ENCODE measurements around the gene ARHGEF3.
"Not testable (repeated sequence)": the region's sequence is repeated elsewhere in the genome, so short reads cannot be mapped to it uniquely, and the experiment has no call there.

Gene ARHGEF3

DNA sequence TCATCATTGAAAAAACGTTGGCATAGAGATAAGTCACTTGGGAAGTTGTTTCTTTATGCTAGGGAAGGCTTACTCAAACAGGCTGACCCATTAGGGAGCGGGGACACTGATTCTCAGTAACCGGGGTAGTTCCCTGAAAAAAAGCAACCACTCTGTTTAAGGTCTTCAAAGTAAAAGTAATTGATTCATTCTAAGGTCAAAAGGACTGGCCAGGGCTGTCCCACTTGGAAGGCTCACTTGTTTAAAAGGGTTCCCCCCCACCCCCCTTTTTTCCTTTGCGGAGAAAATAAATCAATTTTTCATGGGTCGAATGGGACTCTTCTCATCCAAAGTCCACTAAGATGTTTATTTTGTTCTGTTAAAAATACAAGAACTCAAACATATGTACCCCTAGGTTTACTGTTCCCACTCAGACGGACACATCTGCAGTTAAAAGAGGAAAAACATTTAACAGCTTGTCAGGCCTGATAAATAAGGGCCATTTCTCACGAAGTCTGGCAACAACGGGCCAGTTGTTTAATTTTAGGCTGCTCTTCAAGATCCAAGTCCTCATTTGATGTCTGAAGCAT is 53.0 kb downstream of the ARHGEF3 start:
- no peak for FAIRE-seq
- no peak for DNase-seq (ENCODE audit: insufficient read length, low spot score)

DNA sequence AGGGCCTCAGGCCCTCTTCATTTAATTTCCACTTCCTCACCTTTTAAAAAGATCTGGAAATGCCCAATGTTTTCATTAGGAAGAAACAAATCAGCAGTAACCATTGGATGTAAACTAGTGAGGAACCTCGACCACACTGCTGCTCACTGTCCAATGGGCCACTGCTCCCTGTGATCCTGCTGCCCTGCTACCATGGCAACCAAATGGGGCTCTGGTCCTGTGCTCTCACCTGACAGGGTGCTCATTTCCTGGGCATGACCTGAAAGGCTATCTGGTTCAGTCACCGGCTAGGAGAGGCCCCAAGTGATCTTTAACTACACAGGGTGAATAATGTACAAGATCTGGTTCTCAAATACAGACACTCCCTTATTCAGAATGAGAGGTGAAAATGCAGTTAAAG is 54.6 kb downstream of the ARHGEF3 start:
- no peak for FAIRE-seq

DNA sequence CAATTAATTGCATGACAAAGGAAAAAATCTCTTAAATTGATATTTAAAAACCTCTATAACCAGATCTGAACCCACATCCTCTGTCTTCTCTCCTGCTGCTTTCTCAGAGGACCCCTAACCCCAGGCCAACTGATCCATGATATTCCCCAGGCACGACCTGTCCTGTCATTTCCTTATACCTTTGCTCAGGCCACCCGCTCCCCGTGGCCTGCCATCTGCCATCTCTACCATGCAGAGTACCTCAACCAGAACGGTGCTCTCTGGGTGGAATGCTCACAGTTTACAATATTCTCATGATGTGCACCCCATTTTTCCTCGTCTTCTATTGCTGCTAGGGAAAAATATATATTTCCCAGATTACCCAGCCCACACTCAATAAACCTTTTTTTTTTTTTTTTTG is 57.7 kb downstream of the ARHGEF3 start:
- FAIRE-seq, result no peak
- no peak for DNase-seq (ENCODE audit: insufficient read length, low spot score)

More for the DNA sequence above, 54.6 kb downstream of the ARHGEF3 start:
- DNase-seq (ENCODE audit: insufficient read length, low spot score), result no peak

DNA sequence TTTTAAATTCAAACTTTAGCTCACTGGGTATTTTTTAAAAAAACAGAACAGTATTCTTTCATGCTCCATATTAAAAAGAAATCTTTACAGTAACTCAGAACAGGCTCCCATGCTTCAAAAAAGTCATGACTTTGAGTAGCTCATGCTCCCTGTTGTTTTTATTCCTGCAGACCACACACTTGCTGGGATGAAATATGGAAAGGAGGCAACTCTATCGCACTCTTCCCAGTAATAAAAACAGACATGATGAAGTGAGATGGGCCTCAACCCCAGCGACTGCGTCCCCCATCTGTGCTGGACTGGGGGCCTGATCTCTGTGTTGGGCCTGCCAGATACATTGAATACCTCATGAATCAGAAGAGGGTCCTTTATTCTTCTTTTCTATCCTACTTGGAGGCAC is 58.9 kb downstream of the ARHGEF3 start:
- FAIRE-seq, result no peak

DNA sequence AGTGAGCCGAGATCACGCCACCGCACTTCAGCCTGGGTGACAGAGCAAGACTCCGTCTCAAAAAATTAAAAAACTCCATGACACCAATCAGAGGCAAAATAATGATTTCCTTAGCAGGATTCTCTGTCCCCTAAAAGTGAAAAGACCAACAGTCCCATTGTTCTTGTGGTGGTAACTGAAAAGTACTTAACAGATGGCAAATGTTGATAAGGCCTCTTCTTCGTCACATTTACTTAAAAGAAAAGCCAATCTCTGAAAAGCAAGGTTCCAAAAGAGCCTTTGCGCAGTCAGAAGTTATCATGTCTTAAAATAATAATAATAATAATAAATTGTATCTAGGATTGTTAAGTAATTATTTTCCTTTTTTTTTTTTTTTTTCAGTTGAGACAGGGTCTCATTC is 62.7 kb downstream of the ARHGEF3 start:
- no peak for FAIRE-seq
- DNase-seq (ENCODE audit: insufficient read length, low spot score), result no peak

More for the DNA sequence above, 58.9 kb downstream of the ARHGEF3 start:
- no peak for DNase-seq (ENCODE audit: insufficient read length, low spot score)

DNA sequence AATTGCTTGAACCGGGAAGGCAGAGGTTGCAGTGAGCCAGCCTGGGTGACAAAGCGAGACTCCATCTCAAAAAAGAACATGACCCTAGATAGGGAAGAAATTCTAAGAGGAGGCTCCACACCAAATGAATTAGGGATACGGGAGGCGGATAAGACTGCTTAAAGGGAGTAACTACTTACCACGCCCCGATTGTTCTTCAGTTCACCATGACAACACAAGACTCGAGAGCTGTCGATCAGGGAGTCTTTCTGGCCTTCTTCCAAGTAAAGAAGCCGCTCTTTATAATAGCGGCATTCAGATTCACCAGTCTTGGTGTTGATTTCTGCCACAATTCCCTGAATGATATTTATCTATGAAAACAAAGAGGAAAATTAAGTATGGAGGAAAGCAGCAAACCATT is 64.7 kb downstream of the ARHGEF3 start:
- FAIRE-seq, result no peak
- DNase-seq (ENCODE audit: insufficient read length, low spot score), result no peak

DNA sequence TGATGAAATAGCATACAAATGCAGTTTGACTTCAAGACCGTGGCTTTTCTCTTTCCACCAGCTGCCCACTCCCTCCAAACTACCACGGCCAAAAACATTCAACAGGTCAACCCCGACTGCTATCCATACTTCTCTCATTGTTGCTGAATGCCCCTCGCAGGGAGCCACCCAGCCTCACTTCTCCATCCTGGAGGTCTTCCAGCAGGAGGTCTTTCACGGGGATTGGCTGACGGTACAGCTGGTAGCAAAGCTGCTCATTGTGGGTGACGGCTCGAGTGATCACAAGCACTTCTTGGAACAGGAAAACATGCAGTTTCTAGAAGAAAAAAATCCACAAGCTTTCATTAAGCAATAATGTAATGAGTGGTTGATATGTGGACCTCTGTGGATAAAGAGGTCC is 69.6 kb downstream of the ARHGEF3 start:
- FAIRE-seq, result no peak
- DNase-seq (ENCODE audit: insufficient read length, low spot score), result no peak

DNA sequence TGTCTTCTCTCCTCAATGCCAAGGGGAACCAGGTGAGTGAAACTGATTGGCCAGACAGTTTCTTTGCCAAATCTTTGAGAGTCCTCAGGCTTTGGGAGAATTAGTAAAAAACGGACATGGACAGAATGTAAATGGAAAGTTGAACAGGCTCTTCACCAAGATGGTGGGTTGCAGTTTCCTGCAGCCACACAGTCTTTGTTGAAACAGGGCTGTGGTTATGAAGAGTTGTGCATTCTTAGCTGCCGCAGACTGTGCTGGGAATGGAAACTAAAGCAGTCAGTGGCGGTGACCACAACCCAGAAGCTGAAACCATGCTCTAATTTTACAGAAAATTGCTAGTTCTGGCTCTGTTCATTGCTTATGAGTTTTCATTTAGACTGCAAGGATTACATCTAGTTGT is 76.6 kb downstream of the ARHGEF3 start:
- peak; percentile 67 for DNase-seq (ENCODE audit: insufficient read length, low spot score)
- peak; percentile 100 for FAIRE-seq

DNA sequence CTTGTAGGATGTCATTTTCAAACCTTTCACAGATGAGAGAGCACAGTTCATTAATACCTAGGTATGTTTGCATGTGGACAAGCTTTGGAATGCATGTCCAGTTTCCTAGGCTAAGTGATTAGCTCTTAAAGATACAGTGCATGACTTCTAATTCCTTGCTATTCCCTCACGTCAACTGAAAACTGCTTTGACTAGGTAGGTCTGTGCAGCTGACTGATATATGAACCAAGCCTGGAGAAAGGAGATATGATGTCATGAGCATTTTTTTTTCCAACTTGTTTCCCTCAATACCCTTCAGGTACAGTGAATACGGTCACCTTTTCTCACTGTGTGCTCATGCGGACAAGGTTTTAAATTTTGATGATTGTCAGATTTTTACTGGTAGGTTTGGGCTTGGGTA is 77.1 kb downstream of the ARHGEF3 start:
- DNase-seq (ENCODE audit: insufficient read length, low spot score), result no peak
- no peak for FAIRE-seq

DNA sequence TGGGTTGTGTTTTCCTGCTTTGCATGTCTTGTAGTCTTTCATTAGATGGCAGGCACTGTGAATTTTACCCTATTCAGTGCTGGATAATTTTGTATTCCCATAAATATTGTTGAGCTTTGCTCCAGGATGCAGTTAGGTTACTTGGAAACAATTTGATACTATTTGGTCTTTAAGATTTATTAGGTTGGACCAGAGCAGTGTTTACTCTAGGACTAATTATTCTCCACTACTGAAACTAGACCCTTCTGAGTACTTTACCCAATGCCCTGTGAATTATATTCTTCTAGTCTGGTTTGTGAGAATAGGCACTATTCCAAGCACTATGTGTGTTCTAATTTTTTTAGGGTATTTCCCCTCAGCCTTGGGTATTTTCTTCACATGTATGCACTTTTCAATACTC is 80.9 kb downstream of the ARHGEF3 start:
- DNase-seq (ENCODE audit: insufficient read length, low spot score) (no peak), FAIRE-seq (no peak)

DNA sequence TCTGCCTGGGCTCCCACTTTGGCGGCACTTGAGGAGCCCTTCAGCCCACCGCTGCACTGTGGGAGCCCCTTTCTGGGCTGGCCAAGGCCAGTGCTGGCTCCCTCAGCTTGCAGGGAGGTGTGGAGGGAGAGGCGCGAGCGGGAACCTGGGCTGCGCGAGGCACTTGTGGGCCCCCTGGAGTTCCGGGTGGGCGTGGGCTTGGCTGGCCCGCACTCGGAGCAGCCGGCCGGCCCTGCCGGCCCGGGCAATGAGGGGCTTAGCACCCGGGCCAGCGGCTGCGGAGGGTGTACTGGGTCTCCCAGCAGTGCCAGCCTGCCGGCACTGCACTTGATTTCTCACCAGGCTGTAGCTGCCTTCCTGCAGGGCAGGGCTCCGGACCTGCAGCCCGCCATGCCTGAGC is 82.9 kb downstream of the ARHGEF3 start:
- not testable (repeated sequence) for DNase-seq (ENCODE audit: insufficient read length, low spot score); FAIRE-seq

DNA sequence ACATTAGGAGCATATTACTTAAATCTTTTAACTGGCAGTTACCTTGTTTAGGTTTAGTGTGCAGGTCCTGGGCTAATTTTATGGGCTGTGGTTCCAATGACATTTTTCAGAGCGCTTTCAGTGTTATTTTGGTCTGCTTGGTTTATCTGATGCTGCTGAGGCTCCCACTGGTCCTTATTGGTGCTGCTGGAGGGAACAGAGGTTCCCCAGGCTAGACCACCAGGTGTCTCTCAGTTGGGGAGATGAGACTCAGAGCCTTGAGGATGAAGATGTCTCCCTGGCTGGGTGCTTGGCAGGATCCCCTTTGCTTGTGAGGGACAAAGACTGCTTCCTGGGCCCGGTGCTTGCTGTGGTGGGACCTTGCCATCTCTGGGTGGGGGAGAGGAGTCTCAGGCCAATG is 90.4 kb downstream of the ARHGEF3 start:
- no peak for FAIRE-seq
- DNase-seq (ENCODE audit: insufficient read length, low spot score), result no peak

DNA sequence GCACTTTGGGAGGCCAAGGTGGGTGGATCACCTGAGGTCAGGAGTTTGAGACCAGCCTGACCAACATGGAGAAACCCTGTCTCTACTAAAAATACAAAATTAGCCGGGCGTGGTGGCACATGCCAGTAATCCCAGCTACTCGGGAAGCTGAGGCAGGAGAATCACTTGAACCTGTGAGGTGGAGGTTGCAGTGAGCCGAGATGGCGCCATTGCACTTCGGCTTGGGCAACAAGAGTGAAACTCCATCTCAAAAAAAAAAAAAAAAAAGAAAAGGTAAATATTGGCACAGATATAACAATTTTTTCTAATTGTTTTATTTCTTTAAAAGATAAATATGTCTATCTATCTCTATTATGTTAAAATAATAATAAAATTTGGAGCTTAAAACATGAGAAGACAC is 94.3 kb downstream of the ARHGEF3 start:
- not testable (repeated sequence) for FAIRE-seq

DNA sequence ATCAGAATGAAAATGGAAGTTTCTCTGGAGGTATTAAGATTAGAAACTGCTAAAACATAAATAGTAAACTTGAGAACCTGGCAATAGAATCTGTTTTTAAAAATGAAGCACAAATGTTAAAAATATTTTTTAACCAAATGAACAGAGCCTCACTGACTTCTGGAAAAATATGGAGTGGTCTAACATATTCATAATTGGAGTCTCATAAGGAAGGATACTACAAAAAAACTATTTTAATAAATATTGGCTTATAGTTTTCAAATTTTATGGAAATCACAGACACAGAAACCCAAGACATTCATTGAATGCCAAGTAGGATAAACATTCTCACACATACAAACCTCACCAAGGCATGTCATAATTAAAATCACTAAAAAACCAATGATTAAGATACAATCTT is 95.1 kb downstream of the ARHGEF3 start:
- no peak for FAIRE-seq
- no peak for DNase-seq (ENCODE audit: insufficient read length, low spot score)

More for the DNA sequence above, 94.3 kb downstream of the ARHGEF3 start:
- DNase-seq (ENCODE audit: insufficient read length, low spot score), result not testable (repeated sequence)

DNA sequence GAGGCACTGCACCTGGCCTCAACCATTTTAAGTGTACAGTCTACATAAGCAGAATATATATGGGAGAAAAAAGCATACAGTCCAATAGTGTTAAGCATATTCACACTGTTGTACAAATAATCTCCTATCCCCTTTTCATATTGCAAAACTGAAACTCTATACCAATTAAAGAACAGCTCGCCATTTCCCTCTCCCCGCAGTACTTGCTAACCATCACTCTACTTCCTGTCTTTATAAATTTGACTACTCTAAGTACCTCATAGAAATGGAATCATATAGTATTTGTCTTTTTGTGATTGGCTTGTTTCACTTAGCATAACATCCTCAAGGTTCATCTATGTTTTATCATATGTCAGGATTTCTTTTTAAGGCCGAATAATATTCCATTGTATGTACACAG is 97.0 kb downstream of the ARHGEF3 start:
- FAIRE-seq, result no peak

DNA sequence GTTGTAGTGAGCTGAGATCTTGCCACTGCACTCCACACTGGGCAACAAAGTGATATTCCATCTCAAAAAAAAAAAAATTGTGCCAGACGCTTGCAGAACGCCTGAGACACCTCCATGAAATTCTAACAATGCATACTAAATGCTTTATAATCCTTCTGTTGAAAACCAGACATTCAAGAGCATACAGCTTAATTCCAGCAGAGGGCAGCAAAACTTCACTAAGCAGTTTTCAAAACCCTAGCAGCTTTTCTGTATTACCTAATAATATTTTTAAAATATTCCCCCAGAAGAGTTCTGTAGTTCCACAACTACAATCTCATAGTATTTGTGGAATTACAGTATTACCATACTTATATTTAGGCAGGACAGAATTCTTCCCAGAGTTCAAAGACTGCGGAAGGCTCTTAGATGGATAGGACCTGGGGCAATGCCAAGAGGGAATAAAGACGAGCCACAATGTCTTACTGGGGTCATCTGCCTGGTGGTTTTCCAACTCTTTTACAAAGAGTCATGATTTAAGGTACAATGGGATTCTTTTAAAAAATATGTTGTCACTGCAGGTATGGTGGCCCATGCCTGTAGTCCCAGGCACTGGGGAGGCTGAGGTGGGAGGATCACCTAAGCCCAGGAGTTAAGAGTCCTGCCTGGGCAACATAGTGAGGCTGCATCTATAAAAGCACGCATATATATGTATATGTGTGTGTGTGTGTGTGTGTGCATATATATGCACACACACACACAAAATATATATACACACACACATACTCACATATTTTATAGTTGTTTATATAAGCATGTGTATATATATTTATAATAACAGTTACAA is 99.0 kb downstream of the ARHGEF3 start:
- DNase-seq (ENCODE audit: insufficient read length, low spot score) (no peak), FAIRE-seq (peak; percentile 88)

More for the DNA sequence above, 97.0 kb downstream of the ARHGEF3 start:
- no peak for DNase-seq (ENCODE audit: insufficient read length, low spot score)

DNA sequence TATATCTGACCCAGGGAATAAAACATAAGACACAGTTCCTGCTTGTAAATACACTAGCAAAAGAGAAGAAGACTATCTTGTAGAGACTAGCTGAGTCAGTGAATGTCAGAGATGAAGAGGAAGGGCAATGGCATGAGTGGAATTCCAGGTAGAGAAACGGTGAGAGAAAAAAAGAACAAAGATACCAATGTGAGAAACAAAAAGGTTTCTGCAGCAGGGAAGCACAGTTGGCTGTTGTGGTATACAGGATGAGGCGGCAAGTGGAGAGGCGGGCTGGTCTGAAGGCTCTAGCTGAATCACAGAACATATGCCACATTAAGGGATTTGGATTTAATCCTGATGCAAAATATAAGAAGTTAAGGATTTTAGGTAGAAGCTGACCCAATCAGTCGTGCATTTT is 101.6 kb downstream of the ARHGEF3 start:
- FAIRE-seq (no peak), DNase-seq (ENCODE audit: insufficient read length, low spot score) (no peak)

DNA sequence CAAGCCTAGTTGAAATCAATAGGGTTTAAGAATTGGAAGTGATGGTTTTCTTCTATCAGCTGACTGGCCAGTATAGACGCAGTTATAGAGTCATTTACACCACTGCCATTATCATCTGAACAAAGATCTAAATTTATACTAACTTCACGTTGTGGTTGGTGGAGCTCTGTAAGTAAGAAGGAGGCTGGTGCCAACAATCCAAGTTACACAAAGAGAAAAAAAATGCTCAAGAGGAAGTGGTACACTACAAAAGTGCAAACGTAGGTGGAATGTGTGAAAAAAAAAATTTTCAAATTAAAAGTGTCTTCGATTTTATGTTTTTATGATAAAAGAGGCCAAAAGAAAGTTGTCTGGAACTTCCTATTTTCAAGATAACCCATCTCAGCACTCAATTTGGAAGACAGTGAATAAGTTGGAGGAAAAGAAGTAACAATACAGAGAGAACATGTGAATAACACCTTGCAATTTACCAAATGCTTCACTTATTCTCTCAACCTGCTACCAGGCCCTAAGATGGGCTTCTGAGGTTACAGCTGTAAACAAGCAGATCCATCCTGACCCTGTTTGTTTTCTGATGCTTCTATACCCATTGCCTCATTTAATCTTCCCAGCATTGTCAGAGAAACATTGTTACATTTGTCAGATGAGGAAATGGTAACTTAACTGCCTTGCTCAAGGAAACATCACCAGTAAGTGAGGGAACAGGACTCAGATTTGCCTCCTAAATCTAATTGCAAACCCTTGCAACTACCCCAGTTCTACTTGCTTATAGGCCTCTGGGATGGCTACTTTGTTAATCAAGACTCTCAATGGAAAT is 106.7 kb downstream of the ARHGEF3 start:
- FAIRE-seq (peak; percentile 80), DNase-seq (ENCODE audit: insufficient read length, low spot score) (no peak)

DNA sequence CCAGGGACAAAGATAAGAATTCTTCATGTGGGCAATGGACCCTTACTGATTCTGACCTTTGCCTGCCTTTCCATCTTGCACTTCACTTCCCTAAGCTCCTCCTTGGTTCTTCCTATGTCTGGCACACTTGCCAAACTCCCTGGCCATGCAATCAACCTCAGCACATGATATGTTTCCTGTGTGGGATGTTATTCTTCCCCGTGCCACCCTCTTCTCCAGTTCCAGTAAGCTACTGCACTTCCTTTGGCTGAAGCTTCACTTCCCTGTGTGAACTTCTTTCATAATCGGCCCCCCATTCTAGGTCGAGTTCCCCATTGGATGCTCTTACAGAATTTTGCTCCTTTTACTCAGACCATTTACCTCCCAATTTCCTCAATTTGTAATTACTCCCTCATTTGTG is 108.0 kb downstream of the ARHGEF3 start:
- DNase-seq (ENCODE audit: insufficient read length, low spot score), result no peak
- FAIRE-seq, result peak; percentile 51

DNA sequence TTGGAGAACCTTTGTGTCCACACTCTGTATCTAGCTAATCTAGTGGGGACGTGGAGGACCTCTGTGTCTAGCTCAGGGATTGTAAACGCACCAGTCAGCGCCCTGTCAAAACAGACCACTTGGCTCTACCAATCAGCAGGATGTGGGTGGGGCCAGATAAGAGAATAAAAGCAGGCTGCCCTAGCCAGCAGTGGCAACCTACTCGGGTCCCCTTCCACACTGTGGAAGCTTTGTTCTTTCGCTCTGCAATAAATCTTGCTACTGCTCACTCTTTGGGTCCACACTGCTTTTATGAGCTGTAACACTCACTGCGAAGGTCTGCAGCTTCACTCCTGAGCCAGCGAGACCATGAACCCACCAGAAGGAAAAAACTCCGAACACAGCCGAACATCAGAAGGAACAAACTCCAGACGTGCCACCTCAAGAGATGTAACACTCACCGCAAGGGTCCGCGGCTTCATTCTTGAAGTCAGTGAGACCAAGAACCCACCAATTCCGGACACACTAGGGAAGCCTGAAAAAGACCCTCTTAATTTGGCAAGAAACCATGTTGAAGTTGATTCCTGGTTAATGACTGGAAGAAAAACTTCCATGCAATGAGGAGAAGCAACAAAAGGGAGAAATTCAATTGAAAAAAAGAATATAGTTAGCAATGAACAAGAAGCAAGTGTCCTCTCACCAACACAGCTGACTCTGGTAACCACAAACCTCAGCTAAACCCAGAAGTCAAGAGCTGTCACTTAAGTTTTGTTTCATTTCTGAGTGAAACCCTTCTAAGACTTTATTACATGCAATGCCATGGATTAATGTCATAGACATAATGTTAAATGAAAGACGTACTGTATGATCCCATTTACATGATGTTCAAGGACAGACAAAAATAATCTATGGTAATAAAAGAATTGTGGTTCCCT is 109.0 kb downstream of the ARHGEF3 start:
- DNase-seq (ENCODE audit: insufficient read length, low spot score) (peak; percentile 42), FAIRE-seq (peak; percentile 86)

Data from GM19239 (cell line).